Mesenchymal stem cell (in vitro differentiated cells and primary cell): Measurements from ENCODE around the gene ADARB2.
"Not testable (repeated sequence)": the region's sequence is repeated elsewhere in the genome, so short reads cannot be mapped to it uniquely, and the experiment has no call there.

Experiments used
- DNase-seq: peaks from one replicate; pipeline ENCODE4 v3.0.0-alpha.2; 2013
- H2AFZ ChIP-seq: one replicate; pipeline ENCODE4 v1.6.1; 2013; ENCODE audit warnings: low read depth, mild to moderate bottlenecking, control low read depth, inconsistent platforms, low read length, moderate library complexity
- H2AK5ac ChIP-seq: 2 replicates; pipeline ENCODE4 v1.6.1; 2013; ENCODE audit warnings: low read length, moderate library complexity, mild to moderate bottlenecking, inconsistent platforms; ENCODE audit not compliant: severe bottlenecking
- H2BK120ac ChIP-seq: one replicate; pipeline ENCODE4 v1.6.1; 2013; ENCODE audit warnings: low read depth, mild to moderate bottlenecking, inconsistent platforms, low read length, moderate library complexity
- H2BK12ac ChIP-seq, 2 experiments: one replicate each; pipeline ENCODE4 v1.6.1; 2013; ENCODE audit warnings: inconsistent platforms in 2 of 2, low read length in 2 of 2, mild to moderate bottlenecking in 2 of 2, moderate library complexity in 2 of 2, control low read depth in 1 of 2
- H2BK15ac ChIP-seq: one replicate; pipeline ENCODE4 v1.6.1; 2013; ENCODE audit warnings: mild to moderate bottlenecking, low read depth, inconsistent platforms; ENCODE audit not compliant: poor library complexity, severe bottlenecking
- H2BK5ac ChIP-seq: 2 replicates; pipeline ENCODE4 v1.6.1; 2013; ENCODE audit warnings: low read depth, mild to moderate bottlenecking, low read length, control low read depth, inconsistent platforms; ENCODE audit not compliant: poor library complexity, severe bottlenecking
- H3K14ac ChIP-seq, 2 experiments: one replicate each; pipeline ENCODE4 v1.6.1; 2013; ENCODE audit warnings: inconsistent platforms in 2 of 2, low read length in 2 of 2, control low read depth in 1 of 2, mild to moderate bottlenecking in 1 of 2, moderate library complexity in 1 of 2
- H3K18ac ChIP-seq, 2 experiments: one replicate each; pipeline ENCODE4 v1.6.1; 2013; ENCODE audit warnings: inconsistent platforms in 2 of 2, low read length in 2 of 2, control low read depth in 1 of 2, low read depth in 1 of 2, mild to moderate bottlenecking in 1 of 2
- H3K23ac ChIP-seq, 2 experiments: one replicate each; pipeline ENCODE4 v1.6.1; 2013; ENCODE audit warnings: inconsistent platforms in 2 of 2, low read length in 2 of 2, mild to moderate bottlenecking in 2 of 2, moderate library complexity in 2 of 2, control low read depth in 1 of 2
- H3K27ac ChIP-seq: 2 replicates; pipeline ENCODE4 v1.5.1; 2013; ENCODE audit warnings: mild to moderate bottlenecking, moderate library complexity, low read length, control low read depth, inconsistent platforms; ENCODE audit not compliant: poor library complexity, severe bottlenecking
- H3K27me3 ChIP-seq, 2 experiments: 2 replicates each; pipeline versions ENCODE4 v1.6.1 to v1.7.0; 2013; ENCODE audit warnings: low read length in 2 of 2, mild to moderate bottlenecking in 2 of 2, moderate library complexity in 2 of 2, control low read depth in 1 of 2, inconsistent platforms in 1 of 2; ENCODE audit not compliant: control insufficient read depth in 1 of 2, insufficient read depth in 1 of 2
- H3K36me3 ChIP-seq, 2 experiments: 2 replicates each; pipeline versions ENCODE4 v1.6.1 to v1.7.0; 2013; ENCODE audit warnings: low read length in 2 of 2, control low read depth in 1 of 2, inconsistent platforms in 1 of 2, low read depth in 1 of 2, mild to moderate bottlenecking in 1 of 2; ENCODE audit not compliant: insufficient read depth in 2 of 2, control insufficient read depth in 1 of 2
- H3K4ac ChIP-seq, 2 experiments: one replicate each; pipeline ENCODE4 v1.6.1; 2013; ENCODE audit warnings: inconsistent platforms in 2 of 2, low read length in 2 of 2, mild to moderate bottlenecking in 2 of 2, moderate library complexity in 2 of 2, control low read depth in 1 of 2, low read depth in 1 of 2
- H3K4me1 ChIP-seq: 2 replicates; pipeline ENCODE4 v1.6.1; 2013; ENCODE audit warnings: low read depth, low read length, control low read depth; ENCODE audit not compliant: control insufficient read depth, insufficient read depth
- H3K4me2 ChIP-seq: 2 replicates; pipeline ENCODE4 v1.6.1; 2013; ENCODE audit warnings: low read length, mild to moderate bottlenecking, inconsistent platforms; ENCODE audit not compliant: poor library complexity, severe bottlenecking
- H3K4me3 ChIP-seq, 2 experiments: 2 replicates each; pipeline versions ENCODE4 v1.5.1 to v1.7.0; 2013; ENCODE audit warnings: low read length in 2 of 2, mild to moderate bottlenecking in 2 of 2, control low read depth in 1 of 2, low read depth in 1 of 2; ENCODE audit not compliant: insufficient read depth in 1 of 2
- H3K79me1 ChIP-seq: replicated peaks from 2 replicates; pipeline ENCODE4 v1.6.1; 2013; ENCODE audit warnings: mild to moderate bottlenecking, control low read depth, low read length, inconsistent platforms; ENCODE audit not compliant: poor library complexity, severe bottlenecking
- H3K9ac ChIP-seq: 2 replicates; pipeline ENCODE4 v1.7.0; 2013; ENCODE audit warnings: mild to moderate bottlenecking, low read length, moderate library complexity
- H3K9me3 ChIP-seq: 2 replicates; pipeline ENCODE4 v1.7.0; 2013; ENCODE audit warnings: mild to moderate bottlenecking, low read length; ENCODE audit not compliant: control insufficient read depth
- H4K8ac ChIP-seq: one replicate; pipeline ENCODE4 v1.6.1; 2013; ENCODE audit warnings: inconsistent platforms, mild to moderate bottlenecking, low read length, moderate library complexity
- H4K91ac ChIP-seq: one replicate; pipeline ENCODE4 v1.6.1; 2013; ENCODE audit warnings: mild to moderate bottlenecking, low read length, inconsistent platforms
- WGBS: methylation state at CpG from one replicate; pipeline ENCODE4 v1.1.7; 2013; ENCODE audit warnings: mixed read lengths; 5-methylcytosine and 5-hydroxymethylcytosine counted together

Gene ADARB2

DNA sequence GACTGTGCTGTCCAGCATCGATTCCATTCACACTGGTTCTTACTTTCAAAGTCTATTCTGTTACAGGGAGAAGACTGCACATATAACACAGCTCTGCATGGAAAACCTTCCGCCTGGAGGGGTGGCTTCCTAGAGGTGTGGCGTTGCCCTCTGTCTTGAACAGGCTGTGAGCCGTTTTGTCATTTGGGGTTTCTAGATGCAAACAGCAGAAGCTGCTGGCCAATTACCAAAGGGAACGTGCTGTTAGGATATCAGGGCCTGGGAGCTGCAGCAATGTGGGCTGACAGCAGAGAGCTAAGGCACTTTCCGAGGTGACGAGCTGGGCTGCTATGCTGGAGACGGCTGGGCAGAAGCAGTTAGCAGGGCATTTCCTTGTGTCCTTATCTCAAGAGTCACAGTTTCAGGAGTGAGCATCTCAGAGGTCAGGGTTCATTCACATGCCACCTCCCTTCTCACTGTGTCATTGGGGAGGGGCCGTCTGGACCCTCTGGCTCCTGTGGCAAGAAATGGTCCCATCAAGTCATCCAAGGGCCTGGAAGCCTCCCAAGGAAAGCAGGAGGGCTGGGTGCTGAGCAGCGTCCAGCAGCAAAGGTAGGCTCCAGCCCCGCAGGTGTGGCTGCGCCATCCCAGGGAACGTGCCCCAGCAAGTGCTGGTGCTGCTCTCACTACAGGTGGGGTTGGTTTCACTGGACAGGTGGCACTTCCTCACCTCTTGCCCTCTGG is 574.7 kb downstream of the ADARB2 start:
- no peaks in the 10 kb centered on the region for H3K36me3 ChIP-seq
- no peak overlapping the region for H2AK5ac ChIP-seq
- no peak overlapping the region for H2BK5ac ChIP-seq
- no peak overlapping the region for H3K14ac ChIP-seq
- no peak overlapping the region for H3K18ac ChIP-seq
- no peak overlapping the region for H4K8ac ChIP-seq
- no peak overlapping the region for H3K4ac ChIP-seq
- no peak overlapping the region for H3K9ac ChIP-seq
- no peak overlapping the region for H2BK15ac ChIP-seq
- no peak overlapping the region for H2BK12ac ChIP-seq
- no peak overlapping the region for H3K4me2 ChIP-seq
- no peaks in the 10 kb centered on the region for H3K79me1 ChIP-seq
- H3K23ac ChIP-seq, result no peak overlapping the region
- 78% methylated on average over 13 of the region's 13 CpGs for WGBS
- H3K9me3 ChIP-seq, result no peaks in the 10 kb centered on the region
- H2BK120ac ChIP-seq, result no peak overlapping the region
- no peak overlapping the region for H3K27ac ChIP-seq
- no peak overlapping the region for H2AFZ ChIP-seq
- no peak overlapping the region for H3K4me3 ChIP-seq
- no peaks in the 10 kb centered on the region for H3K4me1 ChIP-seq
- H3K27me3 ChIP-seq, result peaks cover 3 to 47% of the 10 kb centered on the region in 2 experiments
- no peak overlapping the region for H4K91ac ChIP-seq
- no peak for DNase-seq

DNA sequence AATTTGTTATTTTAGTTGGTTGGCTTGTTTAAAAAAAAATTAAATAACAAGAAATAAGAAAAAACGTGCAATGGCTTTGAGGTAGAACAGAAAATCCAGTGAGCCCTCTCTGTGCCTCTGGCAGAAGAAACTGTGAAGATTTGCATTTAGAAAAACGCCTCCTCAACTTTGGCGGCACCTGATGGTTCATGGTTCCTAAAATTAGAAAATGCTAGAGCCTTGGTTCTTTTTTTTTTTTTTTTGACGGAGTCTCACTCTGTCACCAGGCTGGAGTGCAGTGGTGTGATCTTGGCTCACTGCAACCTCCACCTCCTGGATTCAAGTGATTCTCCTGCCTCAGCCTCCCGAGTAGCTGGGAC is 576.0 kb downstream of the ADARB2 start:
- not testable (repeated sequence) for H3K27ac ChIP-seq, H3K14ac ChIP-seq, H3K4me3 ChIP-seq, H3K79me1 ChIP-seq, H2BK15ac ChIP-seq, H2AK5ac ChIP-seq, H2BK12ac ChIP-seq, H3K18ac ChIP-seq, H2AFZ ChIP-seq, H3K4me1 ChIP-seq, H3K23ac ChIP-seq, H4K8ac ChIP-seq, H2BK120ac ChIP-seq, H2BK5ac ChIP-seq, H3K4me2 ChIP-seq, H3K9ac ChIP-seq, H4K91ac ChIP-seq, H3K9me3 ChIP-seq, H3K4ac ChIP-seq, H3K36me3 ChIP-seq, DNase-seq
- H3K27me3 ChIP-seq, result peaks cover 5 to 43% of the 10 kb centered on the region in 2 experiments
- WGBS, result 77% methylated on average over 4 of the region's 5 CpGs

GRCh38 chr10:1160561-1161314 is 576.6 kb downstream of the ADARB2 start:
- Histone ChIP-seq H3K9me3 (no peaks in the 10 kb centered on the region), H2AFZ (no peak overlapping the region), H3K23ac (no peak overlapping the region), H3K79me1 (no peaks in the 10 kb centered on the region), H4K91ac (no peak overlapping the region), H3K9ac (no peak overlapping the region), H2BK15ac (no peak overlapping the region), H3K14ac (peak overlapping the region in 1 of 2 experiments; percentile 68), H2BK5ac (no peak overlapping the region), H3K4me1 (no peaks in the 10 kb centered on the region), H4K8ac (no peak overlapping the region), H2AK5ac (no peak overlapping the region), H2BK120ac (no peak overlapping the region), H2BK12ac (no peak overlapping the region), H3K36me3 (no peaks in the 10 kb centered on the region), H3K18ac (no peak overlapping the region), H3K4me3 (no peak overlapping the region), H3K27ac (no peak overlapping the region), H3K27me3 (peaks cover 6 to 38% of the 10 kb centered on the region in 2 experiments), H3K4me2 (no peak overlapping the region), H3K4ac (no peak overlapping the region)
- DNase-seq, result no peak
- 89% methylated on average over 25 of the region's 25 CpGs for WGBS
